HG03469 (cell line): ENCODE measurements around the gene MCF2L2.

Source experiments
- ATAC-seq: cut with Tn5 transposase; IDR thresholded peaks from one replicate; pipeline ENCODE4 v1.9.1; 2021; ENCODE audit warnings: mild to moderate bottlenecking, moderate library complexity, moderate number of reproducible peaks; ENCODE audit not compliant: unreplicated experiment

MCF2L2 gene

GRCh38 chr3:183151086-183151485 is 277.3 kb downstream of the MCF2L2 start:
- no peak for ATAC-seq

- ATAC-seq = no peak
These were observed 278.3 kb downstream of the MCF2L2 start for GRCh38 chr3:183149915-183150750.

- ATAC-seq = no peak
These were observed 280.4 kb downstream of the MCF2L2 start for GRCh38 chr3:183148056-183148455.

- ATAC-seq = no peak
These were observed 284.1 kb downstream of the MCF2L2 start for GRCh38 chr3:183144363-183144762.

DNA sequence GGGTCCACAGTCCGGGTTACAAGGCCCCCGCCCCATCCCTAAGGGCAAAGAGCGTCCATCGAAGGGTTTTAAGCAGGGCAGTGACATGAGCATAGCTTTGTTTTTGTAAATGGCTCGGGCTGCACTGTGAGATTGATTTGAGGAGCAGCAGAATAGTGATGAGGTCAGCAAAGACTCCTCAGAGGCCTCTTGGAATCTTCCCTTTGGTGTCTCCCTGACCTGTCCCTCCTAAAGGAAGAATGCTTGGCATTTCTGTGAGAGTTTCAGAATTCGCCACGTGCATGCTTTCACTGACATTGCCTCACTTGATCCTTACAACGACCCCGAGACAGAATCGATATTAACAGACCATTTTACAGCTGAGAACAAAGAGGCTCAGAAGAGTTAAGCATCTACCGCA is 286.2 kb downstream of the MCF2L2 start:
- no peak for ATAC-seq

DNA sequence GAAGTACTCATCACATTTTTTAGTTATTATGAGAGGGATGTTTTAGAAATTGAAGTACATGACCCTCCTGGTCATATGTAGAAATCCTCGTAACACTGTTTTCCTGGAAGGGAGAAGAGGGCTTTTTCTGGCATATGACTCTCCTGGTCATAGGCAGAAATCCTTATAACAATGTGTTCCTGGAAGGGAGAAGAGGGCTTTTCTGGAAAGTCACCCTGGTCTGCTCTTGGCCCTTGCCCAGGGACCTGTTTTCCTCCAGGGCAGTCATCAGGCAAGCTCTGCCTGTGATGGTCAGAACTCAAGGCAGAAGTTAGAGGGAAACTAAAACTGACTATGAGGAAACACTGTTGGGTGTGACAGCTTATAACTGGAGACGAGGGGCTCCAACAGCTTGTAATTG is 293.6 kb downstream of the MCF2L2 start:
- no peak for ATAC-seq

DNA sequence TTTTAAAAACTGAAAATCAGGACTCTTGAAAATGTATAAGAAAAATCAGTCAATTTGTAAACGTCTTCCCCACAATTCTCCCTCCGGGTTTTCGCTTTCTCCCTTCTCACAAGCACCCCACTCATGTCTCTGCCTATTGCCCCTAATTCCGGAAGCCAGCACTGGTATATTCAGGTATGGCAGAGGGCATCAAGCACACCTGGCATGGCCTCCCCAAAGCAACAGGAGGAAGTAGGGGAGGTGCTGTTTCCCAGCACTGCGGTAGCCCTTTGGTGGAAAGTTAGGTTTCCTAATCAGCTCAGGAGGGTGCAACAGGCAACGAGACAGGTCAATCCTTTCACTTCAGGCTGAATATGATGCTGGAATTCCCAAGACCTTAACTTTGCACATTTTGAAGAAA is 296.0 kb downstream of the MCF2L2 start:
- ATAC-seq = no peak

DNA sequence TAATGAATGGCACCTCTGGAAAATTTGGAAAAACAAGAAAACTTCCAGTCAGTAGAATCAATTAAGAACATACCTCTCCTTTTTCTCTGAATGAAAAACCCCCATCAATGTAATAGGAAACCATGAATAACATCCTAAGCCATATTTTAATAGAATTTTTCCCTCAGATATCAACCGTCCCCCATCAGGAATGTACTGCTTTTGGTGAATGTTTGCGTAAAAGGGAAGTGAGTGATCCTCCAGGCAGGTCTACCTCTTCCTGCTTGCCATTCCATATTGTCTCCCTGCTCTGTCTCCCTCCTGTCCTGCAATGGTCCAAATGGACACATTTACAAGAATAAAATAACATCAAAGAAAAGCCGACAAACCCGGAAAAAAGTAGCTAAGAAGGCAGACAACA is 296.7 kb downstream of the MCF2L2 start:
- no peak for ATAC-seq

- ATAC-seq = no peak
These were observed 297.2 kb downstream of the MCF2L2 start for GRCh38 chr3:183131186-183131725.

DNA sequence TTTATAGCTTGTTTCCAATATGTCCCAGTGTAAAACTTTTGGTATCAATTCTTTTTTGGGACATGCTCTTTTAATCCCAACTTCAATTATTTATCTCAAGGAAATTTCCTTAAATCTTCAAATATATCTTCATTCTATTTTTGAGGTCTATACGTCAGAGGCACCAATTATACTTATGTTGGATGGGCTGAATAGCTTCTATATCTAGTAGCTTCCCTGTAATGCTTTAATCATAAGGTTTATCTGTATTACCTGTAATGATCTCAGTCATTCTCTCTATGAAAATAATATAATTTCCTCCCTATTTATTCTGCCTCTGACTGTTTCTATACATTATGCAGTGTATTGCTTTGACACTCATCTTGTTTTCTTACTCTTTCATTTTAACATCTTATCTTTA is 299.2 kb downstream of the MCF2L2 start:
- no peak for ATAC-seq

DNA sequence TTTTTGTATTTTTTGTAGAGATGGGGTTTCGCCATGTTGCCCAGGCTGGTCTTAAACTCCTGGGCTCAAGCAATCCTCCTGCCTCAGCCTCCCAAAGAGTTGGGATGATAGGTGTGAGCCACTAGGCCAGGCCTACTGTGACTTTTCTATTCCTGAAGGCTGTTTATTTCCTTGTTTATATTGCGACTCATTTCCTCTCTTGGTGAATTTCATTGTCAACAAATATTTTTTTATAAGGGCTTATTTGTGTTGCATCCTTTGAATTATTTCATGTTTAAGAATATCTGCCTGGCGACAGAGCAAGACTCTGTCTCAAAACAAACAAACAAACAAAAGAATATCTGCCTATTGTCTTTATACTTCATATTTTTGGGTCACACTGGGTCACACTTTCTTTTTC is 299.7 kb downstream of the MCF2L2 start:
- no peak for ATAC-seq
